Stimulated activated naive CD8-positive, alpha-beta T cell treated with anti-CD3 and anti-CD28 coated beads, Interleukin-15, amount 100 ng/mL, for 72 hours (primary cell): ENCODE data around the gene GLRA1.

ENCODE experiments used
- ATAC-seq: fragments of 150-1000 bp; cut with Tn5 transposase; 2 replicates; pipeline ENCODE4 v1.10.0; 2021; ENCODE audit warnings: mild to moderate bottlenecking, moderate library complexity
- DNase-seq, 2 donors: peaks; one replicate each; pipeline ENCODE4 v3.0.0; 2021 to 2022
- H3K27ac Mint-ChIP-seq, 2 donors: one replicate each; pipeline ENCODE4 v1.8.0; 2022; ENCODE audit warnings: mild to moderate bottlenecking in 2 of 2, mixed read lengths in 2 of 2, moderate library complexity in 2 of 2
- H3K27me3 Mint-ChIP-seq: one replicate; pipeline ENCODE4 v1.8.0; 2022; ENCODE audit warnings: mixed read lengths
- H3K4me1 Mint-ChIP-seq: one replicate; pipeline ENCODE4 v1.8.0; 2022; ENCODE audit warnings: mild to moderate bottlenecking, mixed read lengths
- H3K4me3 Mint-ChIP-seq, 2 donors: one replicate each; pipeline ENCODE4 v1.8.0; 2022; ENCODE audit warnings: mild to moderate bottlenecking in 2 of 2, mixed read lengths in 2 of 2, moderate library complexity in 1 of 2
- H3K9me3 Mint-ChIP-seq, 2 donors: one replicate each; pipeline ENCODE4 v1.8.0; 2022; ENCODE audit warnings: mixed read lengths in 2 of 2

The GLRA1 gene

DNA sequence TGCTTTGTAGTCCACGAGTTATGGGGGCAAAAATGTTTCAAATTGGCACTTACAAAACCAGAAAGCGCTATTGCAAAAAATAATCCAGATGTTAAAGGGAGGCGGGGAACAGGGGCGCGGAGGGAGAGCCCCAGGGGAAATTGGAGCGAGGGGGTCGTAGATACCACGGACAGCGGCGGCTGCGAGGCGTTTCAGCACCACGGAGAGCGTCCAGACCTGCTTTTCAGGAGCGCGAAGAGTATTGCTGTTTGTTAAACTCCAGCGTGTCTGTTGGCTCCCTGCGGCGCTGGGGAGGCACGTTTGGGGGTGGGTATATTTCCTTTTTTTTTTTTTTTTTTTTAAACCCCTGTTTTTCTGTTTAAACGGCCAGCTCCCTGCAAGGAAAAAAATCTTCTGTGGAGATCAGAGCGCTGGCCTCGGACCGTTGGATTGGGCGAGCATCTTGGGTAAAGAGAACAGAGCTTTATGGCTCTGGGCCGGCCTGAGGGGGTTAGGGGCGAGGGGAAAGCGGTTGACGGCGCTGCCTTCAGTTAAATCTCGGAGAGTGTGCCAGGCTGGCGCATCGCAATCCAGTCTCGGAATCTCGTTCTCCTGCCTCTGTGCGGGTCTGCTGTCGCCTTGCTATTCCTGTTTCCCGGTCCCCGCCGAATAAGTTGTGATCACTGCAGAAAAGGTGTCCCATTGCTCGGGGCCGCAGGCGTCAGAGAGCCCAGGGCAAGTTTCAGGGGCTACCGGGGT lies at the start of gene GLRA1:
TSS of gene GLRA1 (minus strand) at position 288 of the 738 bp plus-strand sequence. CDS start 302 bp downstream, outside the sequence.
- Mint-ChIP-seq H3K4me1 (peaks cover 5% of the 10 kb centered on the region), H3K27ac (peak within 1 kb of the TSS in 1 of 2 donors; percentile 81), H3K27me3 (peaks cover 31% of the 10 kb centered on the region), H3K4me3 (no peak within 1 kb of the TSS), H3K9me3 (peaks cover 9 to 15% of the 10 kb centered on the region in 2 donors)
- peak; percentile 38 to 40 for DNase-seq
- ATAC-seq: no peak

DNA sequence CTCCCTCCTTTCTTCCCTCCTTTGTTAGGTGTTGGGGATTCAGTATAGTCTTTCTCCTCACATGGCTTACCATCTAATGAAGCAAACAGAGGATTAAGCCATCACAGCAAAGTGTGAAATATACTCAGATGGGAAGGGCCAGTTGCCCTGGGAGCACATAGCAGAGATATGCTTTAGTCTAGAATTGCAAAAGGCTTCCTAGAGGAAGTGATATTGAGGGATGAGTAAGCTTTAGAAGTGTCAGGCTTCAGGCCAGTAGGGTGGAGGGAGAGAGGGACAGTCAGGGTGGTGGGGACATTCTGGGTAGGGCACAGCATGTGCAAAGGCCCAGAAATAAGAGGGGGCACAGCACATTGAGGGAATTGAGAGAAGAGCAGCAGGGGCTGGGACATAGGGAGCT lies 46.2 kb upstream of the GLRA1 start:
- Mint-ChIP-seq H3K4me3 (no peak overlapping the region), H3K9me3 (peaks cover 0 to 4% of the 10 kb centered on the region in 2 donors), H3K27me3 (no peaks in the 10 kb centered on the region), H3K4me1 (no peaks in the 10 kb centered on the region), H3K27ac (no peak overlapping the region)
- DNase-seq (no peak), ATAC-seq (no peak)

DNA sequence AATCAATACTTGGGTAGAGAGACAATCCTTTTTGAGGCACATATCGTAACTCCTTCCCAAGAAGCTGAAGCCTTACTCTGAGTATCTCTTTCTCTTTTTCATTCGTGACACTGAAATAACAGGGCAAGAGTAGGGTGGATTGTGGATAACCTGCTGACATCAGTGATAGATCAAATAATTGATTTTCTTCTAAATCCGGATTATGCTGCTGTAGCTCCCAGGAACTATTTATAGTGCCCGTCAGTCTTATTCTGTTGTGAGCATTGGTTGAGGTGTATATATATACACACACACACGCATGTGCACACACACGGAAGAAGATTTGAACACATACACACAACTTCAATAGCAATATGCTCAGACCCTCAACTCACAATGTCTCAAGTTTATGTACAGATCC lies 43.2 kb upstream of the GLRA1 start:
- Mint-ChIP-seq H3K4me3 (no peak overlapping the region), H3K4me1 (no peaks in the 10 kb centered on the region), H3K27ac (no peak overlapping the region), H3K27me3 (no peaks in the 10 kb centered on the region), H3K9me3 (peaks cover 0 to 6% of the 10 kb centered on the region in 2 donors)
- ATAC-seq: no peak
- no peak for DNase-seq

DNA sequence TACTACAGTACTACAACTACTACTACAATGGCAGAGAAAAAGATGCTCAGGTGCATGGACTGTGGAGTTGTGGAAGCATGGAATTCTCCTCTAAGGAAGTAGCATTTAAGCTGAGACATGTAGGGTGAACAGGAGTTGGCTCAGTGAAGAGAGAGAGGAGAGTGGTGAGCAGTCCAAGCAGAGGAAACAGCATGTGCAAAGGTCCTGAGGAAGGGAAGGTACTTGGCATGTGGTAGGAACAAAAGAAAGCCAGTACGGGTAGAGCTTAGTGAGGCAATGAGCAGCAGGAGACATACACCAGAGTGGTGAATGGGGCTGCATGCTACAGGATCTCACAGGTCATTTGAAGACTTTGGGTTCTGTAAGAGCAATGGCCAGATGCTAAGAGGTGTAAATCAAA lies 41.4 kb upstream of the GLRA1 start:
- Mint-ChIP-seq H3K27ac (no peak overlapping the region), H3K4me1 (no peaks in the 10 kb centered on the region), H3K9me3 (peaks cover 0 to 6% of the 10 kb centered on the region in 2 donors), H3K27me3 (no peaks in the 10 kb centered on the region), H3K4me3 (no peak overlapping the region)
- no peak for ATAC-seq
- DNase-seq: no peak

DNA sequence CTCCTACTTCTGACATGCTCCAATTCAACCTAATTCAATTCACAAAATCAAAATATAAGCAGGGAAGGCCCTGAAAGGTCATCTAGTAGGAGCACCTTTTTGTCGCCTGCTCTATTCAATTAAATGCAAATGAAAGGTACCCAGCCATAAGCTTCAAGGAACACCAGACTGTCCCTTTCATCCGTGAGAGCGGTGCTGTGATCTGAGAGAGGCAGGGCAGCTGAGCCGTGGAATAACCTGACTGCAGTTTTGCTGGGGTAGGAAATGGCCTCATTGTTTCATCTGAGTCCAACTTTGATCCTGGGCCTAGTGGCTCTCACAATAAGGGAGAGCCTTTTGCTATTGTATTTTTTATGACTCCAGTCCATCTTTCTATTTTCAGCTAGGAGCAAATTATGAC lies 39.8 kb upstream of the GLRA1 start:
- no peaks in the 10 kb centered on the region for H3K4me1 Mint-ChIP-seq
- H3K27ac Mint-ChIP-seq: no peak overlapping the region
- H3K27me3 Mint-ChIP-seq: no peaks in the 10 kb centered on the region
- DNase-seq: no peak
- H3K4me3 Mint-ChIP-seq: no peak overlapping the region
- ATAC-seq: no peak
- peaks cover 0 to 6% of the 10 kb centered on the region in 2 donors for H3K9me3 Mint-ChIP-seq

DNA sequence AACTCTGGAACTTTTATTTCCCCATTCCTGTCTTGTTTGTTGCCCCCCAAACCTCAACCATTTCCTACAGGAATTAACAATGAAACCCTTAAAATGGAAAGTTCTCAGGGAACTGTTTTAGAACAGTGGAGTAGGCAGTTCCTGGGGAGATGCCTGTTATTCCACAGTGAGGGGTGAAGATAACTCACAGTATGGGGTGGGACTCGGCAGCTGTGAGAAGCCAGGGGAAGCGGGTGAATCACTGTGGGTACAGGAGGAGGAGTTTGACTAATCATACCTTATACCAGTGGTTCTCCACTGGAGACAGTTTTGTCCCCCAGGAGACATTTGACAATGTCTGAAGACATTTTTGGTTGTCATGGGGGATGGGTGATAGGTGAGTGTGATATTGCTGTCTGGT lies 36.9 kb upstream of the GLRA1 start:
- peak overlapping the region in 1 of 2 donors; percentile 74 for H3K27ac Mint-ChIP-seq
- ATAC-seq (no peak), DNase-seq (no peak)
- H3K9me3 Mint-ChIP-seq: peaks cover 0 to 6% of the 10 kb centered on the region in 2 donors
- H3K4me1 Mint-ChIP-seq: peaks cover 10% of the 10 kb centered on the region
- H3K27me3 Mint-ChIP-seq: no peaks in the 10 kb centered on the region
- no peak overlapping the region for H3K4me3 Mint-ChIP-seq

DNA sequence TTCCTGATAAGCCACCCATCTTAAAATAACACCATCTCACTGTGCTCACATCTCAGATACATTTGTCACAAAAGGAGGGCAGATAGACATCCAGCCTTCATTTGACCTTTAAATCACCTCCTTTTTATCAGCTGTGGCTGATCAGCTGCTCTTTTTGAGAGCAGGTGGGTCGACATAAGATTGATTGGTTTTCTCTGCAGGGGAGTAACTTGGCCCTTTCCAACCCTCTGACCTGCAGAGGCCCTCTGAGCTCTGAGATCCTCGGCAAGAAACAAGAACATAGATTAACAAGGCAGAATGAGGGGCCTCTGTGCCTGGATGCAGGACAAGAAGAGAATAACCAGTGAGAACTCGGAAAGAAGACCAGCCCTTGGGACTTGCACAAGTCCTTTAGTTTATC lies 33.5 kb upstream of the GLRA1 start:
- Mint-ChIP-seq H3K4me3 (no peak overlapping the region), H3K27me3 (no peaks in the 10 kb centered on the region), H3K4me1 (peaks cover 24% of the 10 kb centered on the region), H3K27ac (no peak overlapping the region), H3K9me3 (no peaks in the 10 kb centered on the region)
- ATAC-seq (no peak), DNase-seq (no peak)

DNA sequence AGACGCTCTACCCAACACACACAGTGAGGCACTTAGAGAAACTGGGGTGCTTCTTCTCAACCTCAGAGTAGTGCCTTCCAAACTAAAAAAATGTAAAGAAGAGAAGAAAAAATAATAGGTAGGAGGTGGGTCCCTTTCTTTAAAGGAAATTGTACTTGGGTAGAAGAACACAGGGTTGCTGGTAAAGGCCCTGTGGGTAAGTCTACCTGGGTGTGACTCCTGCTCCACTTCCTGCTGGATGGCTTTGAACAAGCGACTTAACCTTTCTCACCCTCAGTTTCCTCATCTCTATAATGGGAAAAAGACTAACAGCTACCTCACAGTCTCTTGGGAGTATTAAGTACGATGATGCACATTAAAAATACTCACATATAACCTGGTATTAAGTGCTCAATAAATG lies 32.1 kb upstream of the GLRA1 start:
- Mint-ChIP-seq H3K4me1 (peaks cover 24% of the 10 kb centered on the region), H3K27me3 (no peaks in the 10 kb centered on the region), H3K9me3 (no peaks in the 10 kb centered on the region), H3K27ac (no peak overlapping the region), H3K4me3 (no peak overlapping the region)
- DNase-seq: no peak
- ATAC-seq: no peak

DNA sequence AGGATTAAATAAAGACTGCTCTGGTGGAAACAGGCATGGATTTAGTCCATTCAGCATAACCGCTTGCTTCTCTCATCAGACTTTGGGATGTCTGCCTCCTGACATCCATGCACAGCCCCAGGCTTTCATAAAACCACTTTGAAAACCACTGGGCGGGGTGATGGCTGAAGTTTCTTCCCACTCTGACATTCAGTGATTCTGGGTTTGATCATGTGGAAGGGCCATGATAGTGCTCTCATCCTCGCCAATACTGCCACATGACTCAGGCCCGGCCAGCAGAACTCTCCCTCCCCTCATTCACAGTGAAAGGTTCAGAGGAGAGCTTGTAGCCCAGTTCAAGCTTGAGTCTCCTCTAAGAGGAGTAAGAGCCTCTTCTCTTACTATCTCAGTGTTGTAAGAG lies 29.6 kb upstream of the GLRA1 start:
- H3K4me3 Mint-ChIP-seq: no peak overlapping the region
- no peak overlapping the region for H3K27ac Mint-ChIP-seq
- H3K27me3 Mint-ChIP-seq: no peaks in the 10 kb centered on the region

DNA sequence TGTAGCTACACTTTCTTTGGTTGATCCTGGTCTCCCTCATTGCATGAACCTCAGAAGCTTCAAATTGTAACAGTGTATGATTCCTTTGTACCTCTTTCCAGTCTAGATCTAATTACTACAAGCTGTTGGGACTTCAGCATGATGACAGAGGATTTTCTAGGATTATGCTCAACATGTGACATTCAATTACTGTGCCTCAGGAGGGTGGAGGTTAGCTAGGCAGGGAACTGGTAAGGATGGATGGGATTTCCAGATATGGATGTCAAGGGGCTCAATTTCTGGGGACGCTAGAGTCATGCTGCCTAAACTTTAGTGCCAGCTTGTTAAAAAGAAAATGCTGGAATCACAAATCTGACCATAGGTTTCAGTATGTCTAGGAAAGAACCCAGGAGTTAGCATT lies 29.2 kb upstream of the GLRA1 start:
- H3K4me3 Mint-ChIP-seq: no peak overlapping the region

More for the DNA sequence above, 29.6 kb upstream of the GLRA1 start:
- Mint-ChIP-seq H3K9me3 (no peaks in the 10 kb centered on the region), H3K4me1 (peaks cover 24% of the 10 kb centered on the region)
- ATAC-seq: no peak
- DNase-seq: no peak

DNA sequence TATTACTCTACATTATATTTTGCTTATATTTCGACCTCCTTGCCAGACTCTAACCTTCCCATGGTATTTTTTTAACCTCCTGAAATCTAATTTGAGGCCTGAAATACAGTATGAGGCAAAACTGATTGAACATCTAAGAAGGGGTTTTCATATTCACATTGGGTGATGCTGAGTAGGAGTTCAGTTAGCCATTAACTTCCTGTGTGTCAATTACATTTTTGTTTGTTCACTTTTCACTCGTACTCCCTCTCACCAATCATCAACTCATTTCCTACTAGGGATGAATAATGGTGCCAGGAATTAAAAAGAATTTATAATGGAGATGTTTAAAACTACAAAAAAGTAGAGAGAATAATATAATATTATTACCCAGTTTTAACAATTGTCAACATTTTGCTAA lies 27.6 kb upstream of the GLRA1 start:
- no peaks in the 10 kb centered on the region for H3K9me3 Mint-ChIP-seq
- no peak for ATAC-seq
- no peak for DNase-seq
- no peaks in the 10 kb centered on the region for H3K27me3 Mint-ChIP-seq
- no peak overlapping the region for H3K4me3 Mint-ChIP-seq
- H3K4me1 Mint-ChIP-seq: peaks cover 18% of the 10 kb centered on the region
- H3K27ac Mint-ChIP-seq: no peak overlapping the region

More for the DNA sequence above, 29.2 kb upstream of the GLRA1 start:
- no peak overlapping the region for H3K27ac Mint-ChIP-seq
- no peaks in the 10 kb centered on the region for H3K27me3 Mint-ChIP-seq
- H3K9me3 Mint-ChIP-seq: no peaks in the 10 kb centered on the region
- DNase-seq: no peak
- no peak for ATAC-seq
- H3K4me1 Mint-ChIP-seq: peaks cover 24% of the 10 kb centered on the region

DNA sequence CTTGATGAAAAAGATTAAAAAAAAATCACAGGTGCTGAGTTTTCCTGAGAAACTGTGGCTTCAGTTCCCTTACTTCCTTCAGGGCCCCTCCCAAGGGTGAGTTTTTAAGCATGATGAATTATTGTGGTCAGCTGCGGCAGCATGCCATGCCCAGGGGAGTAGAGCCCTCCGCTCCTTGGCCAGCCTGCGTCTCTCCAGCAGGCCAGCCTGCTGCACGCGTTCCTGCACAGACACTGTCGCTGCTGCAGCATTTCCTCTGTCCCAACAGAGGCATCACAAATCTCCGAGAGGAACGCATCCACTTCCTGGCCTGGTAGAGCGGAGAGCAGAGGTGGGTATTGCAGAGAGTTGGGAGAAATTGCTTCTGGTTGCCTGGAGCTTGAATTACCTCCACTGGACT lies 26.1 kb upstream of the GLRA1 start:
- H3K27ac Mint-ChIP-seq: peak overlapping the region in 1 of 2 donors; percentile 55
- ATAC-seq (no peak), DNase-seq (no peak)
- H3K4me3 Mint-ChIP-seq: no peak overlapping the region
- no peaks in the 10 kb centered on the region for H3K27me3 Mint-ChIP-seq
- H3K9me3 Mint-ChIP-seq: no peaks in the 10 kb centered on the region
- H3K4me1 Mint-ChIP-seq: peaks cover 5% of the 10 kb centered on the region

DNA sequence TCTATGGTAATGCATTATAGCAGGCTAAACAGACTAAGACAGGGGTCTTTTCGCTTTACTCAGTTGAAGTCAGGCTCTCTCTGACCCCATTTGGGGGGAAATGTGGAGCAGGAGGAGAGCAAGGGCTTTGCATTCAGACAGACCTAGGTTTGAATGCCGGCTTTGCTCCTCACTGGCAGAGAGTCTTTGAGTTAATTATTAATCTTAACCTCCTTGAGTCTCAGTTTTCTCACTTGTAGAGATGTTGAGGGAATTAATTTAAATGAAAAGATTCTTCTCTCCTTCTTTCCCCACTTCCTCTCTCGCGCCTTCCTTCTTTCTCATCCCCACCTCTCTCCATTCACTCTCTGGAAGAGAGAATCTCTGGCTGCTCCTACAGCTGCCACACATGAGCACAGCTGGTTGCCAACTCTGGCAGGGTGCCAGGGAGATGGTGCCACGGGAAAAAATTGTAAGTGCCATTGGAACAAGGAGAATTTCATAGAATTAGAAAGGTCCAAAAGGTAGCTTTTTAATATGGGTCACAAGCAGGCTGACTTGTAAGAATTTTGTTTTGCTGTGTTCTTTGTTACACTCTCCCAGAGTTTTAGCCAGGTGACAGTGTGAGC lies 25.2 kb upstream of the GLRA1 start:
- Mint-ChIP-seq H3K4me3 (no peak overlapping the region), H3K27me3 (no peaks in the 10 kb centered on the region)

DNA sequence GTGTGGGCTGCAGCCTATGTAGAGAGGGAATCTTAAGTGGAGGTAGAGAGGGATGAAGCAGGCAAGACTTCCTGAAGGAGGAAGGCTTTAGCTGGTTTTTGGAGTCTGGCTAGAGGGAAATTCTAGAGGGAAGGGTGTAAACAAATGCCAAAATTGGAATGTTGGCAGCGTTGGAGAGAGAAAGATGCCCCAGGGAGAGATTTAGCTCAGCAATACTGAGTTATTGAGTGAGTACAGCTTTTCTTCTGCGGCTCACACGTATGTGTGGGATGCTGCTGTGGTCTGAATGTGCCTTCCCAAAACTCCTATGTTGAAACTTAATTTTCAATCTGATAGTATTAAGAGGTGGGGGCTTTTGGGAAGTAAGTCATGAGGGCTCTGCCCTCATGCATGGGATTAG lies 24.5 kb upstream of the GLRA1 start:
- no peaks in the 10 kb centered on the region for H3K27me3 Mint-ChIP-seq
- no peak overlapping the region for H3K27ac Mint-ChIP-seq
- DNase-seq (no peak), ATAC-seq (no peak)
- H3K9me3 Mint-ChIP-seq: no peaks in the 10 kb centered on the region
- H3K4me1 Mint-ChIP-seq: no peaks in the 10 kb centered on the region
- H3K4me3 Mint-ChIP-seq: no peak overlapping the region

More for the DNA sequence above, 25.2 kb upstream of the GLRA1 start:
- DNase-seq (no peak), ATAC-seq (no peak)
- Mint-ChIP-seq H3K27ac (no peak overlapping the region), H3K4me1 (no peaks in the 10 kb centered on the region), H3K9me3 (no peaks in the 10 kb centered on the region)

DNA sequence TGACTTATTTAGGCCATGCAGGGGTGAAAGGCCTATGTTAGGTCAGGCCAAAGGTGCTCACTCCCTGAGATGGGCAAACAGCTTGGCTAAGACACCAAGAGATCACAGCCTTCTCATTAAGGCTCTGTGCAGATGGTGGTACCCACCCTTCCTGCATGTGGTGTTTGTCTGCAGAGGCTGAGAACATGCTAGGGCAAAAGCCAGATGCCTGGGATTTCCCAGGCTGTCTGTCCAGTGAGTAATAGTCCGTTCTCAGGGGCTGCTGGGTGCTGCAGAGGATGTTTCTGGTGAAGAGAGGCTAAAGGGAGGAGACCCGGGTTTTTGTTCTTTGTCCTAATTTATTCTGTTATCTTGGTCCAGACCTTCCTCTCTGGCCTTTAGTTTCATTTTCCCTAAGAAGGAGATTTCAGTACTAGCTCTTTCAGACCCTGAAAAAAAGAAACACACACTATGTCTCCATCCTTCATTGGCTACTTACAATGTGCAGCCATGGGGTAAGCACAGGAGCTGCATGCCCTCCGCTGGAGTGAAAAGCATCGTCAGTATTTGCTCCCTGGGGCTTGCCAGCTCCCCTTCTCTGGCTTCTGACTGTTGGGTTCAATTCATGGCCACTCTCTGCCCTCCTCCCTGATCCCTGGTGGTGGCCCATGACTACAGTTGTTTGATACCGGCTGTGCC lies 23.4 kb upstream of the GLRA1 start:
- Mint-ChIP-seq H3K9me3 (no peaks in the 10 kb centered on the region), H3K4me3 (no peak overlapping the region), H3K4me1 (no peaks in the 10 kb centered on the region), H3K27ac (no peak overlapping the region), H3K27me3 (no peaks in the 10 kb centered on the region)
- DNase-seq (no peak), ATAC-seq (no peak)

DNA sequence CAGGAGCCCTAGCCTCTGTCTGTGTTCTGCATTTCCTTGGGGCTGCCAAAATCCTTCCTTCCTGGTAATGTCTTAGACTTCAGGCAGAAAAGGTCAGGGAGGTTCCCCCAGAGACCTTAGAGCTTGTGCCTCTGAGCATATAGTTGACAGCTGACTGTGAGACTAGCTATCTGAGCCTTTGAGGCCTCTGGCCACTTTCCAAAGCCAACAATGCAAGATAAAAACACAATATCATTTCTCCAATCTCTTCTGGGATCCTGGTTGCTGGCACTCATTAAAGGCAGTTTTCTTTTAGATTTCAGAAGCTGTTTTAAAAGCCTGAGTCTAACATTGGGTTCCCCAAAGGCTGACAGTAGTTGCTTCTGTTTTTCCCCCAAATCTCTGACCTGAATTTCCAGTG lies 13.2 kb upstream of the GLRA1 start:
- ATAC-seq: no peak
- DNase-seq: no peak
- no peak overlapping the region for H3K4me3 Mint-ChIP-seq
- no peaks in the 10 kb centered on the region for H3K4me1 Mint-ChIP-seq
- H3K27ac Mint-ChIP-seq: no peak overlapping the region
- no peaks in the 10 kb centered on the region for H3K27me3 Mint-ChIP-seq
- peaks cover 13% of the 10 kb centered on the region in 2 donors for H3K9me3 Mint-ChIP-seq
